ENCODE results near the gene TRIM68.

The TRIM68 gene, protein sequence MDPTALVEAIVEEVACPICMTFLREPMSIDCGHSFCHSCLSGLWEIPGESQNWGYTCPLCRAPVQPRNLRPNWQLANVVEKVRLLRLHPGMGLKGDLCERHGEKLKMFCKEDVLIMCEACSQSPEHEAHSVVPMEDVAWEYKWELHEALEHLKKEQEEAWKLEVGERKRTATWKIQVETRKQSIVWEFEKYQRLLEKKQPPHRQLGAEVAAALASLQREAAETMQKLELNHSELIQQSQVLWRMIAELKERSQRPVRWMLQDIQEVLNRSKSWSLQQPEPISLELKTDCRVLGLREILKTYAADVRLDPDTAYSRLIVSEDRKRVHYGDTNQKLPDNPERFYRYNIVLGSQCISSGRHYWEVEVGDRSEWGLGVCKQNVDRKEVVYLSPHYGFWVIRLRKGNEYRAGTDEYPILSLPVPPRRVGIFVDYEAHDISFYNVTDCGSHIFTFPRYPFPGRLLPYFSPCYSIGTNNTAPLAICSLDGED

DNA sequence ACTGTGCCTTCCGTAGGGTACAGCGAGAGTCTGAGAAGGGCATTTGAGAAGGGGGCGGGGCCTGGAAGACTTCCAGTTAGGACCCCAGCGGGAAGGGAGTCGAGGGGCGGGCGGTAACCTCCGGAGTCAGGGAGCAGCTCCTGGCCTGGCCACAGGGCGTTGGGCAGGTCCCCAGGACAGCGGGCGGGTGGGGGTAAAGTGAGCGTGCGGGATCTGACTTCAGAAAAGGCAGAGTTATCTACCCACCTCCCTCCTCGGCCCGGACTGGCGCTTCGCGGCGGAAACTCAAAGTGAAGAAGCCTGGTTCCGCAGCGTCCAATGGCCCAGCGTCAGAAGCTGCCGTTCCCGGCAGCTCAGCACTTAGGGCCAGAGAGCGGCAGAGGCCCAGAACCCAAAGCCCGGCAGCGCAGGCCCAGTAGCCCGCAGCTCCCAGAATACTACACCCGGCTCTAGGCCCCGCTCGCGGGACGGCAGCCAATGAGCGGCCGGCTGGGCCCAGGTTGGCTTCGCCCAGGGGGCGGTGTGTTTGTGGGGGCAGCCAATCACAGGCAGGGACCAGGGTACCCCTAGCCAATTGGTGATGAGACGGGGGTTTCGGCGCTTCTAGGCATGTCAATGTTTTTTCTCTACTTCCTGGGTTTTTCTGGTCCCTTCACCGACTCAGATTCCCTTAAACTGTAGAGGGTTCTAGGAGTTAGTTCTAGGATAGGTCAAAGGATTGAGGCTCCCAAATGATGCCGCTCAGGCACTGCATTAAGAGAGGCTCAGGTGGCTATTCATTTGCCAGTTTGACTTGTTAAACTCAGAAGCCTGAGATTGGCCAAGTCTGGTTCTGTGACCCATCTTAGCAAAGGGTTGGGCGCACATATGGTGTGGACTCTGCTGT is at the start of gene TRIM68:
TSS of gene TRIM68 (minus strand) at position 451 of the 886 bp plus-strand sequence. CDS start 2,727 bp downstream, outside the sequence.
- DNase-seq (ENCODE audit: low read depth), result peak; percentile 81

DNA sequence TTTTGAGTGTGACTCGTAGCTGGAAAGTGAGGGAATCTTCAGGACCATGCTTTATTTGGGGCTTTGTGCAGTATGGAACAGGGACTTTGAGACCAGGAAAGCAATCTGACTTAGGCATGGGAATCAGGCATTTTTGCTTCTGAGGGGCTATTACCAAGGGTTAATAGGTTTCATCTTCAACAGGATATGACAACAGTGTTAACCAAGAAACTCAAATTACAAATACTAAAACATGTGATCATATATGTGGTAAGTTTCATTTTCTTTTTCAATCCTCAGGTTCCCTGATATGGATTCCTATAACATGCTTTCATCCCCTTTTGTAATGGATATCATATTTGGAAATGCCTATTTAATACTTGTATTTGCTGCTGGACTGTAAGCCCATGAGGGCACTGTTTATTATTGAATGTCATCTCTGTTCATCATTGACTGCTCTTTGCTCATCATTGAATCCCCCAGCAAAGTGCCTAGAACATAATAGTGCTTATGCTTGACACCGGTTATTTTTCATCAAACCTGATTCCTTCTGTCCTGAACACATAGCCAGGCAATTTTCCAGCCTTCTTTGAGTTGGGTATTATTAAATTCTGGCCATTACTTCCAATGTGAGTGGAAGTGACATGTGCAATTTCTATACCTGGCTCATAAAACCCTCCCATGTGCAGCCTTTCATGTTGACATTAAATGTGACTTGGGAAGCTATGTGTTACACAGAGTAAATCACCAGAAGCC is 46.8 kb upstream of the TRIM68 start:
- DNase-seq (ENCODE audit: low read depth), result no peak

DNA sequence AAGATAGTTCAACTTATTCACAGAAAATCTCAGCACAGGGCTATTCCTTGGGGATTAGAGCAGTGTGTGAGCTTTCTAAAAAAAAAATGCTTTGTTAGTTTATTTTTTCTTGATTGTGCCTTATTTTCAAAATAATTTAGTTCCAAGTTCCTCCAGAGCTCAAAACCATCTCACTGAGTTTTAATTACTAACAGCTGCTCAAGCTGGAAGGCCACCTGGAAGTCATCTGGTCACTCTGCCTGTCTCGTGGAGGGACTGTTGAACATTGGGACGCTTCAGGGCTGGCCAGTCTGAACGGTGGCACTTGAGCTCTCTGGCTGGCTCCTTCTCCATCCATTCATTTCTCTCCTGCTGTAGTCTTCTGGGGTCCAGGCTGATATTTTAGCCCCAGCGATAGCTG is 39.7 kb upstream of the TRIM68 start:
- DNase-seq (ENCODE audit: low read depth), result no peak

DNA sequence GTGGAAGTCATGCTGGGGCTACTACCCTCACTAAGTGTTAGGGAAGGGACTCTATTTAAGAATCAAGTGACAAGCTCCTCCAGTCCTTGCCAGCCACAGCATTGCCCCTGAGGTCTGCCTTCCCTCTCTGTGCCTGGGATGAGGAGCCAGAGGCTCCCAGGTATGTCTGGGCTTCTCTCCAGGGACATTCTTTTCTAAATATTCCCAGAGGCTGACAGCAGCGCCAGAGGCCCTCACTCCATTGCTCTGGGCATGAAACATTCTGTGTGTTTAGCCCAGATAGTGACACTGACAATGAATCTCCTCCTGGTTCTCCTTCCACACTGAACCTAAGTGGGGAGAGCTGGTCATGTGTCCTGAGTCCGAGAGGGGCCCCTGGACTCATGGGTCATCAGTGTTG is 37.9 kb upstream of the TRIM68 start:
- no peak for DNase-seq (ENCODE audit: low read depth)

DNA sequence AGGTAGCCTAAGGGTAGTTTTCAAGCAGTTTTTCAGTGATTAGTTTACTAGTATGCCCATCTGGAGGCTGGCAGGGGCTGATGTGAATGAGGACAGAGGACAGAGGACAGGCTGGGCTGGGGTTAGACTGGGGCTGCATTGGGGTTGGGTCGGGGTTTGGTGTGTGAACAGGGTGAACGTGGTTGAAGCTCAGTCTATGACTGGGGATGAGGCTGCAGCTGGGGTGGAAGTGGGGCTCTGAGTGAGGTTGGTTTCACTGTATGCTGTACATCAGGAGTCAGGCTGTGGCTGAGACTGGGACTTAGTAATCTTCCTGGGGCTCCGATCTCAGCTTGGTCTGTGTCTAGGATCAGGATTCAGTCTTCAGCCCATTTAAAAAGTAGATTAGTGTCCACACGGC is 36.2 kb upstream of the TRIM68 start:
- no peak for DNase-seq (ENCODE audit: low read depth)

DNA sequence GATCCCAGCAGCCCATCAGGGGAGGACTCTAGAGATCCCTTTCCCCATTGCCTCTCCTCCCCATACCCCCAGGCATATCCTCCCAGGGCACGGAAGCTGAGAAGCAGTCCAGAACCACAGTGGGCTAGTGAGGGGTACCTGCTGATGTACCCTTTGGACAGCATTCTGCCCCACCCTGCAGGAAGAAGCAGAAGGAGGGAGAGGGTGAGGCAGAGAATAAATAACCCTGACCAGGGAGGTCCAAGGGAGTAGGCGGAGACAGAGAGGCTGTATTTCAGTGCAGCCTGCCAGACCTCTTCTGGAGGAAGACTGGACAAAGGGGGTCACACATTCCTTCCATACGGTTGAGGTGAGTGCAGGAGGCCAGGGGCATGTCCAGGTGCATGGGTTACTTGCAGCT is 35.7 kb upstream of the TRIM68 start, which contains the start of gene OR51E1:
TSS of gene OR51E1 (plus strand) at position 301 of the 400 bp plus-strand sequence. CDS start 8,545 bp downstream, outside the sequence.
- no peak for DNase-seq (ENCODE audit: low read depth)

DNA sequence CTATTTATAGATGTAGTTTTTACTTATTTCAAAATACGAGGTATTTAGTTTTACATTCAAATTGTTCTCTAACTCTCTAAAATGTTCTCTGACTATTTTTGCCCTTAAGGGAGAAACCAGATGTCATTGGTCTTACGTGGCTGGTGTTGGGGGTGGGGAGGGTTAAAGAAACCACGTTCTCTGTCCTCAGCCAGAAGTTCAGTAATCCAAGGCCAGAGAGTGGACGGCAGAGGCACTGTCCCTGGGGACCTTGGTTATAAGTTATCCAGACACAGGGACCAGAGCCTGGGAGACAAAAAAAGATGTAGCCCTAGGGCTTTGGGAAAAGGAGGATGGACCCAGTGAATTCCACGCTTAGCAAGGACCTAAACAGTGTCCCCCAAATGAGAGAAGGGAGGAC is 35.0 kb upstream of the TRIM68 start:
- DNase-seq (ENCODE audit: low read depth), result no peak

DNA sequence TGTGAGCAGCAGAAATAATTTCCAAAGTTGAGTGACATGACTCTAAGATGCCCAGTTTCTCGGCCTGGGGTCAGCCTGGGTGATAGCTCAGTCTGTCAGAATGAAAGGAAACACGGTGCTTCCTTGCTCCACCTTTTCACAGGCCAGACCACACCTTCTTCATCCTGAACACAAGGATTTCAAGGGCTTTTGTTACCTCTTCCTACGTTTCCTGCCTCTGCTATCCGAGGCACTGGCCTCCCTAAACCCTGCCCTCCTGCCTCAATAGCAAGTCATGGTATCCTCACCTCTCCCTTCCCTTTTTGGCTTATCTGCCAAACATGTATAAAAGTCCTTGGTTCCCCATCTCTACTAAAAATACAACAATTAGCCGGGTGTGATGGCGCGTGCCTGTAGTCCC is 34.0 kb upstream of the TRIM68 start:
- DNase-seq (ENCODE audit: low read depth), result no peak

DNA sequence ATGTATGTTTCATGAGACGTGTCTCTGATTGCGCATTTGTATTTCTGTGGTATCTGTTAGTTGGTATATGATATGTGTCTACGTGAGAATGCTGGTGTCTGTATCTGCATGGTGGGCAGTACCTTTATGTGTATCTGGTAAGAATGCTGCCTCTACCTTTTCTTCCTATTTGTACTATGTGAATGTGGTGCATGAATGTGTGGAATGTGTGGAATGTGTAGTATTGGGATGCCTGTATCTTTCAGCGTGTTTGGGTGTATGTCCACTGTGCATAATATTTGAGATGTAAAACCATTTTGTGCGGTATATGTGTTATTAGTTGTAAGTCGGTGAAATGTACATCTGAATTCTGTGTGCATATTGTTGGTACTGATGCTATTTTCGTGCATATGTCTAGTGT is 33.5 kb upstream of the TRIM68 start:
- no peak for DNase-seq (ENCODE audit: low read depth)

DNA sequence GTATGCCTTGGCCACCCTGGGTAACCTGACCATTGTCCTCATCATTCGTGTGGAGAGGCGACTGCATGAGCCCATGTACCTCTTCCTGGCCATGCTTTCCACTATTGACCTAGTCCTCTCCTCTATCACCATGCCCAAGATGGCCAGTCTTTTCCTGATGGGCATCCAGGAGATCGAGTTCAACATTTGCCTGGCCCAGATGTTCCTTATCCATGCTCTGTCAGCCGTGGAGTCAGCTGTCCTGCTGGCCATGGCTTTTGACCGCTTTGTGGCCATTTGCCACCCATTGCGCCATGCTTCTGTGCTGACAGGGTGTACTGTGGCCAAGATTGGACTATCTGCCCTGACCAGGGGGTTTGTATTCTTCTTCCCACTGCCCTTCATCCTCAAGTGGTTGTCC is 31.9 kb upstream of the TRIM68 start:
- DNase-seq (ENCODE audit: low read depth), result no peak

DNA sequence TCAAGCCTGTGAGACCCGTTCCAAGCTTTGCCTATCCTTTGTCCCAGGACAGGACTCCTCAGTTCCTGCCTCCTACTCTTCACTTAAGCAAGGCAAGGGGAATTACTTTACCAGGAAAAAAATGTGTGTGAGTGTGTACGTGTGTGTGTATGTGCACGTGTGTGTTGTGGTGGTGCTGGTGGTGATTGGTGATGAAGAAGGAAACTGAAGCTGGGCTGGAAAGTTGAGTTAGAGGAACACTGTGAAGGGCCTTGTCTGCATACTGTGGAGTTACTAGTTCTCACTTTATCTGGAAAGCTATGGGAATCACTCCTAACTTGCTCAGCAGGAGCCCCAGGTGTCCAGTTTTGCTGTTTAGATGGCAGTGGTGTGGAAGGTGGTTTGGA is 29.6 kb upstream of the TRIM68 start:
- DNase-seq (ENCODE audit: low read depth), result no peak

DNA sequence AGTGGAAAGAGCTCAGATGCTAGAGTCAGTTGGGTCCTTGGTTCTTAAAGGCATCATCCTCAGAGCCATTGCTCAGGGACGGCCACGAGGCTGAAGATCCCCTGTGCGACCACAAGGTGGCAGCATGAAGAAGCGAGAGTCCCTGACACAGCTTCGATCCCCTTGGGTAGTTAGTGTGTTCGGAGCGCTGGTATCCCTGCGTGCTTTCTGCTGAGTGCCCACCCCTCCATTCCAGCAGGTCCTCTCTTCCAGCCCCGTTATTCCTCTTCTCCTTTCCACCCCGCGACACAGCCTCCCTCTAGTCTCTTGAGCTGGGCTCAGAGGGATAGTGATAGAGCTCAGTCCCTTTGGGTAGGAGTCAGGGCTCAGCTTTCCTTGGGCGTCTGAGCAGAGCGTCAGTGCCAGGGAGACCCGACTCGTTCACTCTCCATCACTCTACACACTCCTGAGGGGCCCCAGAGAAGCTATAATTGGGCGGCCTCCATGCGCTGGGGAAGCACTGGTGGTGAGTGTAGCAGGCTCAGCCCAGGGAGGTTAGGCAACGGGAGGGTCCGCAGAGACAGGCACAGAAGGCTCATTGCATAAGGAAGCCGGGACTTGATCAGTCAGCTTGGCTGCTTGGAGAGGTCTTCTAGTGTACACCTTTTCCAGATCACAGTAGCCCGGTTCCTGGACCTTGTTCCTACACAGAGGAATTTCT is 29.1 kb upstream of the TRIM68 start, which contains the start of gene OR51D1:
TSS of gene OR51D1 (plus strand) at position 516 of the 700 bp plus-strand sequence. CDS start 2,314 bp downstream, outside the sequence.
- DNase-seq (ENCODE audit: low read depth), result no peak

DNA sequence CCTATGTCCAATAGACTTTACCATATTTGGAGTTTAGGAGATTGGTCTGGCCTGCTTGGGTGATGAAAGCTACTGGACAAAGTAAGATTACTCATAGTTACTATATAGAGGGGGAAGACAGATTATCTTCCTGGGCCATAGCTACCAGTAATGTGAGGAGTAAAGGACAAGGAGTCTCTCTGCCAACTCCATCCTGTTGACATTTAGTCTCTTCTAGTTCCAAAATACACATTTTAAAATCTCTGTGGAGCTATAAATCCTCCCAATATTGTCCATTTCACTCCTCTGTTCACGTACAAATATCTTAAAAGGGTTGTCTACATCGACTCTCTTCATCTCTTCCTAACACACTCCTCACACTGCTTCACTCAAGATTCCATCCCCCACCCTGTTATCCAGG is 28.1 kb upstream of the TRIM68 start:
- no peak for DNase-seq (ENCODE audit: low read depth)

DNA sequence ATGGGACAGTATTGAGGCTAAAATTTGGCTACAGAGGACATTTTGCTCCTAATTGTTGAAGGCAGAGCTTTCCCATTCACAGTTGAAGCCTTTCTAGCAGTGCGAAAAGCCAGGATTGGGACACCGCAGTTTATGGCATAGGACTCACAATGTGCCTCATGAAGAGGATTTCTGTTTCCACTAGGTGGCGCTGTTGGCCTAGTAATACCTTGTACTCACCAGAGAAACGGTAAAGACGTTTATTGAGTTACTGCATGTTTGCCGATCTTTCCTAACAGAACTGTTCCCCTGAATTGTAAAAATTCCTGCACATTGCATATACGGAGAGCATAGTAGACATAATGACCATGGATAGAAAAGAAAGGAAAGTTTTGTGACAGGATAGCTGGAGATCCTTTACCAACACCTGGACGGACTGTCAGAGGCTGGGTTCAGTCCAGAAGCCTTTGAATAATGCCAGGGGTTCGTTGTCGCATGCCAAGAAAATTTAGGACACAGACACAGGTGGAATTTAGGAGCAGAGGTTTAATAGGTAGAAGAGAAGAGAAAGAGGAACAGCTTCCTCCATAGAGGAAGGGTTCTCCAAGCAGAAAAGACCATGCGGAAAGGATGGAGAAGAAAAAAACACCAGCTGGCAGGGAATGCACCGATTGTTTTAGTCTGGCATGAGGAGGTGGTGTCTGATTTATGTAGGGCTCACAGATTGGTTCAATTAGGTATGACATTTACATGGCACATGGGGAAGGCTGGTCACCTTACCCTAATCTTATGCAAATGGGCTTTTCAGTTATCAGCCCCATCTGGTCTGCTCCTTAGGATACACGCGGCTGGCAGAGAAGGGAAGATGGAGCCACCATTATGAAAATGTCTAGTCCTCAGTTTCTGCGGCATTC is 18.4 kb upstream of the TRIM68 start:
- DNase-seq (ENCODE audit: low read depth), result no peak

DNA sequence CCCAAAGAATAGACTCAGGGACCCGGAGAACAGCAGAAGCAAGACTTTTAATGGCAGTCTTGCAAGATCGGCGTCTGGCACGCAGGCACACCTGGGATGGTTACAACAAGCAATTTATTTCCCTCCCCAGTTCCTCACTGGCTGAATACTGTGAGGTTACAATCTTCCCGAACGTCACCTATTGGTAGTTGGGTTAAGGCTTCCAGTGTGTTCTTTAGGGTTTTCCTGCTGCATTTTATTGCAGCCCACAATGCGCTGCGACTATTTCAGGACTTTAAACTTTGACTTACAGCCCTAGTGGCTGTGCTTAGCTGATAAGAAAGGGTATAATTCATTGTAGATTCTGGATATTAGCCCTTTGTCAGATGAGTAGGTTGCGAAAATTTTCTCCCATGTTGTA is 11.5 kb upstream of the TRIM68 start:
- DNase-seq (ENCODE audit: low read depth), result no peak

DNA sequence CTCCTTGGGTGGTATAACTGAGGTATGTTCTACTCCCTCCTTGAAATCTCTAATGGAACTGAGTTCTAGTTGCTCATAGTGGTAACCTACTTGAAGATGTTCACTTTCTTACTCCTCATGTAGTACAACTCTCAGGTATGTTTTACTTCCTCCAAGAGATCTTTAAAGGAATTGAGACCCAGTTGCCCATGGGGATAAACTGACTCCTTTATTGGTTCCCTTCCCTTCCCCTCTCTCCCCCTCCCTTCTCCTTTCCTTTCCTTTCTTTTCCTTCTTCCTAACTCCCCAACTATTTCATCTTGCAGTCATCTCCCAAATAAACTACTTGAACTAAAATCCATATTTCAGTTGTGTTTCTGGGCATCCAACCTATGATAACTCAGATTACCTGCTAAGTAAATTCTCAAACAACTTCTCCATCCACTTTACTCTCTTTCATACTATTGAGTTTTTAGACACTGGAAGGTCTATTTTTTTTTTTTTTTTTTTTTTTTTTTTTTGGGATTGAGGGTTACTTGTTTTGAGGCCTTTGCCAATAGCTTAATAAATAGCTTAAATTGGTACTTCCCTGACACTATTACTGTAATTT is 7.9 kb upstream of the TRIM68 start:
- no peak for DNase-seq (ENCODE audit: low read depth)

DNA sequence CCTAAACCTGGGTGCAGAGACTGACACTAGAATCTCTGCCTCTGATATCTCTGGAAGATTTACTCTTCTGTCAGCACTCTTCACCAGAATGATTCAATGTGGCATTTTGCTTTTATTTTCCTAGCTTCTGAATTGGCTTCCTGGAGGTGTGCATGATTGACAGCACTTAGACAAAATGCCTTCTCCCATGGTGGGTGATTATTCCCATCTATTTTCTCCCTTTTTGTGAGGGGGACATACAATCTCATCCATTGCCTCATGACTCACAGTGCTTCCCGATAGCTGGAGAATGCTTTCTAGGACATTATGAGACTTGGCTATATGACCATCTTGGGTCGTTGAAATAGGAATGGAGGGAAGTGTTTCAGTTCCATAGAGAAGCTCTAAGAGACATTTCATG is 4.0 kb upstream of the TRIM68 start:
- DNase-seq (ENCODE audit: low read depth), result no peak

DNA sequence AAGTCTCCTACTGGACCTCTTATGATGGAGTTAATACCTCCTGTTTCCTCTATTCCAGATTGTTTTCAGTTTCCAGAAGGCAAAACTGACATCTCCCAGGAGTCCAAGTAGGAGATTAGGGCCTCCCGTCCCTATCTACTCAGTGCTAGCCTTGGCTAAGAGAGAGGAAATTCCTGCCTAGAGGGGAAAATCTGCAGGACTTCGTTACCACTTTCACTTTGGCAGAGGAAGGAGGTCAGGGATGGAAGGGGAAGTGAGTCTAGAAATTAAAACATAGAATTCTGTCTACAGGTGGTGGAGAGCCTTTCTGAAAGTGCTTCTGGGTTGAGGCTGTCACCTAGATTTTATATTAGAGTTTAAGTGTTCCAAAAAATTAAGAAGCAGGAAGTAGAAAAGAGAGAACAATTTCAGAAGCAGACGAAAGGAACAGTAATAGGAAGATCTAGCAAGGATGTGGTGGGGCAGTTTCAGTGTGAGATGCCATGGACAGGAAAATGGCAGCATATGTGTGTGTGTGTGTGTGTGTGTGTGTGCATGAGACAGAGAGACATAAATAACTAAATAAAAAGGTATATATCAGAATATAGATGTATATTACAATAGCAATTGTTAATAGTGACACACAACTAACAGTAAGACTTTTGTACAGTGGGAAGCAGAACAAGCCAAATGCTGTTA is 2.4 kb upstream of the TRIM68 start:
- no peak for DNase-seq (ENCODE audit: low read depth)

DNA sequence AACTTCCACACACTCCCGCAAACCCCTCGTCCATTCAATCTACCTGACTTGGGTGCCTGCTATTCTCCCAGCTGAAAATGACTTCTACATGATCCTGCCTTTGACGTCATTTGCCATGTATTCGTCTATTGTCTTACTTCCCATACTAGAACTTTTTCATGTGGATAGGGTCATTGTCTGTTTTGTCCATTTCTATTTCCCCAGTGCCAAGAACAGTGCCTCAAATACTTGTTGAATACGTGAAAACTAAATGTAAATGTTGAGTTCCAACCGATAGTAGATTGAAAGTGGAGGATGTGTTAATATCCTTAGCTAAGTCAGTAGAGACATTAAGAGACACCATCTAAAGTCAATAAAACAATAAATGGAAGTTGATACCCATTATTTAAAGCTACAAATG is 935 bp downstream of the TRIM68 start:
- DNase-seq (ENCODE audit: low read depth), result no peak

Data from non-pigmented ciliary epithelial cell (primary cell).